Stomach (tissue), 9 donors: ENCODE results near the gene USP3. TPM values are rescaled to one million over a fixed set of nuclear protein-coding genes. Genes with fewer than 3 reads are reported as not detected.
"Not testable (repeated sequence)": the region's sequence is repeated elsewhere in the genome, so short reads cannot be mapped to it uniquely, and the experiment has no call there.

Source experiments
- DNase-seq, 2 donors: peaks; one replicate each; pipeline versions ENCODE4 v3.0.0 to v3.0.0-alpha.2; 2013 to 2019
- H3K27ac ChIP-seq, 5 donors: fragments of 200-600 bp in 4 of 5; sonication (generic) in 4 of 5; one replicate each; pipeline ENCODE4 v1.5.1; 2013 to 2019; ENCODE audit warnings: mild to moderate bottlenecking in 1 of 5, moderate library complexity in 1 of 5
- H3K27me3 ChIP-seq, 3 donors: fragments of 200-600 bp; sonication (generic); one replicate each; pipeline ENCODE4 v1.5.1; 2017 to 2019; ENCODE audit warnings: mixed run types in 1 of 3
- H3K36me3 ChIP-seq, 4 donors: fragments of 200-600 bp; sonication (generic); 1 replicate in 3 of 4; 2 replicates in 1 of 4; pipeline ENCODE4 v1.5.1; 2016 to 2019
- H3K4me1 ChIP-seq, 4 donors: fragments of 200-600 bp; sonication (generic); one replicate each; pipeline ENCODE4 v1.5.1; 2016 to 2019
- H3K4me3 ChIP-seq, 4 donors: fragments of 200-600 bp; sonication (generic) in 3 of 4; one replicate each; pipeline ENCODE4 v1.5.1; 2016 to 2019; ENCODE audit warnings: mild to moderate bottlenecking in 1 of 4
- H3K9me3 ChIP-seq, 4 donors: fragments of 200-600 bp; sonication (generic); one replicate each; pipeline ENCODE4 v1.5.1; 2016 to 2019
- EP300 ChIP-seq: sonication (generic); formaldehyde crosslinking; IDR thresholded peaks from one replicate; pipeline ENCODE4 v1.6.1; 2017; ENCODE audit warnings: antibody characterized with exemption
- POLR2A ChIP-seq, 4 donors: fragments of 450-650 bp; IDR thresholded peaks; one replicate each; pipeline ENCODE4 v1.6.1; 2016; ENCODE audit warnings: antibody characterized with exemption in 4 of 4, control low read depth in 2 of 4, mild to moderate bottlenecking in 1 of 4, moderate library complexity in 1 of 4
- POLR2AphosphoS5 ChIP-seq, 3 donors: sonication (generic); formaldehyde crosslinking; IDR thresholded peaks; one replicate each; pipeline ENCODE4 v1.6.1; 2016; ENCODE audit warnings: antibody characterized with exemption in 3 of 3
- WGBS, 5 donors: extraction: QIAGEN DNeasy Blood & Tissue Kit in 3 of 5; methylation state at CpG; one replicate each; pipeline versions ENCODE4 v1.1.5 to v1.1.7; 2013 to 2018; 5-methylcytosine and 5-hydroxymethylcytosine counted together
- intact Hi-C: fragments of 100-400 bp; cut with DNase I; formaldehyde crosslinking; loops from one replicate; pipeline ENCODE4 v1.15.1; 2023; ENCODE audit warnings: low total_unique reads
- polyA plus RNA-seq, 3 donors: library from polyadenylated mRNA; stranded (reverse); fragments of 200-250 nt; gene quantifications; one replicate each; pipeline ENCODE4 v1.2.3, GENCODE V29; 2013
- total RNA-seq, 5 donors: library from RNA; depleted of rRNA; stranded (reverse); fragments of >200 nt; gene quantifications; one replicate each; pipeline versions ENCODE4 v1.1.0 to v1.2.3, GENCODE V29; 2014 to 2016
- TF ChIP-seq, protein P1 (sequence below), 7 experiments: fragments of 450-650 bp in 4 of 7; fragments of 200-600 bp in 3 of 7; sonication (generic) in 3 of 7; IDR thresholded peaks; one replicate each; pipeline ENCODE4 v1.5.1; 2016 to 2019; ENCODE audit warnings: antibody characterized with exemption in 7 of 7, control low read depth in 2 of 7, mild to moderate bottlenecking in 1 of 7
- donor health status: healthy with polysubstance abuse.
- donor health status: Bipolar disorder and iron deficiency.
- donor health status: healthy.

Gene USP3
- total and polyA plus RNA-seq, 8 donors, result 10.5 to 174 (median 26.5) TPM

DNA sequence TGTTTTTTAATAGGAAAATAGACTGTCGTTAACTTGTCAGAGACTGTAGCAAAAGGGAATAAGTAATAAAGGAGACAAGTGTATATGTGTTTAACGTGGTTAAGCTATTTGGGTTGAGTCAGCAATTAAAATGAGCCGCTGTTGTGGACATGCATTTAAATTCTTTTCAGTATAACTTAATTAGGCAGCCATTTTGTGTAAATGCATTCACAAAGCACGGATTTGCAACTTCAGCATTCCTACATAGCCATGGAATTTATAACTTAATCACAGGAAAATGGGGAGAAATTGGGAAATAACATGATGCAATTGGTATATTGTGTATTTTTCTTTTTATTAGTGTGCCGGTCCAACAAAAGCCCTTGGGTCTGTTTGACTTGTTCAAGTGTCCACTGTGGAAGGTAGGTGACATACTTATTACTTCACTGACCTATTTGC is 27.9 kb downstream of the USP3 start:
- no peaks in the 10 kb centered on the region for H3K9me3 ChIP-seq
- H3K27me3 ChIP-seq, result no peaks in the 10 kb centered on the region
- 81 to 87% (median 84%) methylated on average over 5 of the region's 5 CpGs for WGBS, 5 donors
- H3K4me1 ChIP-seq, result peaks cover 0 to 81% (median 47%) of the 10 kb centered on the region in 4 donors
- DNase-seq, result no peak
- no peak for TF ChIP-seq EP300
- TF ChIP-seq, protein P1, sequence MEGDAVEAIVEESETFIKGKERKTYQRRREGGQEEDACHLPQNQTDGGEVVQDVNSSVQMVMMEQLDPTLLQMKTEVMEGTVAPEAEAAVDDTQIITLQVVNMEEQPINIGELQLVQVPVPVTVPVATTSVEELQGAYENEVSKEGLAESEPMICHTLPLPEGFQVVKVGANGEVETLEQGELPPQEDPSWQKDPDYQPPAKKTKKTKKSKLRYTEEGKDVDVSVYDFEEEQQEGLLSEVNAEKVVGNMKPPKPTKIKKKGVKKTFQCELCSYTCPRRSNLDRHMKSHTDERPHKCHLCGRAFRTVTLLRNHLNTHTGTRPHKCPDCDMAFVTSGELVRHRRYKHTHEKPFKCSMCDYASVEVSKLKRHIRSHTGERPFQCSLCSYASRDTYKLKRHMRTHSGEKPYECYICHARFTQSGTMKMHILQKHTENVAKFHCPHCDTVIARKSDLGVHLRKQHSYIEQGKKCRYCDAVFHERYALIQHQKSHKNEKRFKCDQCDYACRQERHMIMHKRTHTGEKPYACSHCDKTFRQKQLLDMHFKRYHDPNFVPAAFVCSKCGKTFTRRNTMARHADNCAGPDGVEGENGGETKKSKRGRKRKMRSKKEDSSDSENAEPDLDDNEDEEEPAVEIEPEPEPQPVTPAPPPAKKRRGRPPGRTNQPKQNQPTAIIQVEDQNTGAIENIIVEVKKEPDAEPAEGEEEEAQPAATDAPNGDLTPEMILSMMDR (IDR thresholded peaks at IDR 0.05), result no peak
- TF ChIP-seq POLR2A (IDR thresholded peaks at IDR 0.05), result no peak
- TF ChIP-seq POLR2AphosphoS5 (IDR thresholded peaks at IDR 0.05), result no peak
- intact Hi-C loops, result no loop called here
- peaks cover 0 to 4% (median 2%) of the 10 kb centered on the region in 4 donors for H3K36me3 ChIP-seq
- H3K27ac ChIP-seq, result no peak overlapping the region
- H3K4me3 ChIP-seq, result no peak overlapping the region

DNA sequence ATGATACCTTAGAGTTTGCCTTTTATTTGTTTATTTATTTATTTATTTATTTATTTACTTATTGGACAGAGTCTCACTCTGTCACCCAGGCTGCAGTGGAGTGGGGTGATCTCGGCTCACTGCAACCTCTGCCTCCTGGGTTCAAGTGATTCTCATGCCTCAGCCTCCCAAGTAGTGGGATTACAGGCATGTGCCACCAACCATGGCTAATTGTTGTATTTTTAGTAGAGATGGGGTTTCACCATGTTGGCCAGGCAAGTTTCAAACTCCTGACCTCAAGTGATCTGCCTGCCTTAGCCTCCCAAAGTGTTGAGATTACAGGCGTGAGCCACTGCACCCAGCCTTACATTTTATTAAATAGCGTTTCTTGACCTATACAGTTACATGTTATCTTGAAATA is 30.5 kb downstream of the USP3 start:
- peaks cover 0 to 30% (median 23%) of the 10 kb centered on the region in 4 donors for H3K36me3 ChIP-seq
- H3K27me3 ChIP-seq, DNase-seq, intact Hi-C loops, H3K4me3 ChIP-seq, H3K9me3 ChIP-seq, H3K27ac ChIP-seq: not testable (repeated sequence)
- H3K4me1 ChIP-seq, result peaks cover 0 to 68% (median 38%) of the 10 kb centered on the region in 4 donors
- 83 to 90% (median 89%) methylated on average over 3 of the region's 3 CpGs for WGBS, 5 donors

DNA sequence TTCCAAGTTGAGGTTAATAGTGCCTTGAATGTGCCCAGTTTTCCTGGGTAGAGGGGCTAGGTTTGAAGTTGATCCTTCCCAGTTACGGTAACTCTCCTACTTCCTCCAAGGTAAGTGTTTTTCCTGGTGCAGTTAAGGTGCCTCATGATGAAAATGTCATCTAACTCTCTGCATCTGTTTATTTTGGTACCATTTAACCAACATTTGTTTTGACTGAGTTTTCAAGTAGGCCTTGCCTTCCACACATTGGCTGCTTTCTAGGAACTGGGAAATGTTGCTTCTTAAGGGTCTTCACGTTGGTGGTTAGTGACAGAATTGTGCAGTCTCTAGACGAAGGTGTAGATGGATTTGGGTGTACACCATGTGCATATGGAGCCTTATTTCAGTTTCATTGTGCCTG is 31.3 kb downstream of the USP3 start:
- H3K4me3 ChIP-seq, result no peak overlapping the region
- DNase-seq, result no peak
- 84 to 90% (median 85%) methylated on average over 3 of the region's 3 CpGs for WGBS, 5 donors
- intact Hi-C loops, result no loop called here
- H3K4me1 ChIP-seq, result peaks cover 0 to 67% (median 40%) of the 10 kb centered on the region in 4 donors
- H3K27ac ChIP-seq, result no peak overlapping the region
- TF ChIP-seq POLR2AphosphoS5 (IDR thresholded peaks at IDR 0.05), result no peak
- TF ChIP-seq EP300, result no peak
- no peak for TF ChIP-seq POLR2A (IDR thresholded peaks at IDR 0.05)
- TF ChIP-seq, protein P1 (IDR thresholded peaks at IDR 0.05), result no peak
- H3K36me3 ChIP-seq, result peaks cover 0 to 33% (median 30%) of the 10 kb centered on the region in 4 donors
- H3K27me3 ChIP-seq, result no peaks in the 10 kb centered on the region
- no peaks in the 10 kb centered on the region for H3K9me3 ChIP-seq

DNA sequence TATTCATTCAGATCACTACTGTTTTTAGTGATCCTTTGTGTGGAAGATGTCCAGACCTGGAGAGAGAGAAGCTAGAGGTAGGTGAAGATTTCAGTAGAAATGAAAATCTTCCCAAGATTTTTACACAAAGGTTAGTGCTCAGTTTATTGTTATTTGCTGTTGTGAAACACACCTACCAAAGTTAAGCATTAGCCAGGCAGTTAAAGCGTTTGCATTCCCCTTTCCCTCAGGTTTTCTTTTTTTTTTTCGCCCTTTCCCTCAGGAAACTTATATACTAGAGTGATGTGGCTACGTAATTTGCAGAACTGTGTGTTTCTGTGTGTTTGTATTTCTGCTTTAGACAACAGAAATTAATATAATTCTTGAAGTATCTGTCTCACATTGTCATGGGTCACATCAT is 34.5 kb downstream of the USP3 start:
- Histone ChIP-seq H3K9me3 (no peaks in the 10 kb centered on the region), H3K4me1 (peaks cover 0 to 48% (median 26%) of the 10 kb centered on the region in 4 donors), H3K27ac (no peak overlapping the region), H3K4me3 (no peak overlapping the region), H3K36me3 (peaks cover 0 to 33% (median 30%) of the 10 kb centered on the region in 4 donors), H3K27me3 (no peaks in the 10 kb centered on the region)
- no peak for TF ChIP-seq POLR2AphosphoS5 (IDR thresholded peaks at IDR 0.05)
- no peak for TF ChIP-seq EP300
- no peak for TF ChIP-seq POLR2A (IDR thresholded peaks at IDR 0.05)
- TF ChIP-seq, protein P1 (IDR thresholded peaks at IDR 0.05), result no peak
- WGBS, 5 donors, result 77 to 86% (median 81%) methylated on average over 3 of the region's 3 CpGs
- no peak for DNase-seq
- intact Hi-C loops, result no loop called here

DNA sequence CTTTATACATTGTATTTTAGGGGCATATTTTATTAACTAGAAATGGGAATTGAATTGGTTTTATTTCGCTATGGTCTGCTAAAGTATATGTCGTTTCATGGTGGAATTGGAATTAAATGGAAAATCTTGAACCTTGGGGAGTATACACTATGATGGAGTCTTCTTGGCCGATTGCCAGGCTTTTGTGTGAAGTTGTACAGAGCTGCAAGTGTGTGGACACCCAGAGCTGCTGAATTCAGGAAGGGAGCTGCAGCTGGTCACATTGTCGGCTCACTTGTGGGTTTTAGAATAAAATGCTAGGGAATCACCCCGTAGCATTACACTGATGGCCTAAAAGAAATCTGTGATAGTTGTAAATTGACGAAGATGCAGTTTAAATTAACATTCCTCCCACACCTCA is 35.1 kb downstream of the USP3 start:
- TF ChIP-seq POLR2AphosphoS5 (IDR thresholded peaks at IDR 0.05) (no peak), EP300 (no peak), POLR2A (IDR thresholded peaks at IDR 0.05) (no peak)
- TF ChIP-seq, protein P1 (IDR thresholded peaks at IDR 0.05), result no peak
- peaks cover 0 to 43% (median 25%) of the 10 kb centered on the region in 4 donors for H3K4me1 ChIP-seq
- WGBS, 5 donors, result 59 to 66% (median 62%) methylated on average over 6 of the region's 6 CpGs
- H3K4me3 ChIP-seq, result no peak overlapping the region
- H3K36me3 ChIP-seq, result peaks cover 0 to 33% (median 30%) of the 10 kb centered on the region in 4 donors
- no peaks in the 10 kb centered on the region for H3K9me3 ChIP-seq
- DNase-seq, result peak; percentile 44 to 67
- intact Hi-C loops, result no loop called here
- no peak overlapping the region for H3K27ac ChIP-seq
- H3K27me3 ChIP-seq, result no peaks in the 10 kb centered on the region
